Measurements from ENCODE around the gene HOXA11.

The HOXA11 gene

DNA sequence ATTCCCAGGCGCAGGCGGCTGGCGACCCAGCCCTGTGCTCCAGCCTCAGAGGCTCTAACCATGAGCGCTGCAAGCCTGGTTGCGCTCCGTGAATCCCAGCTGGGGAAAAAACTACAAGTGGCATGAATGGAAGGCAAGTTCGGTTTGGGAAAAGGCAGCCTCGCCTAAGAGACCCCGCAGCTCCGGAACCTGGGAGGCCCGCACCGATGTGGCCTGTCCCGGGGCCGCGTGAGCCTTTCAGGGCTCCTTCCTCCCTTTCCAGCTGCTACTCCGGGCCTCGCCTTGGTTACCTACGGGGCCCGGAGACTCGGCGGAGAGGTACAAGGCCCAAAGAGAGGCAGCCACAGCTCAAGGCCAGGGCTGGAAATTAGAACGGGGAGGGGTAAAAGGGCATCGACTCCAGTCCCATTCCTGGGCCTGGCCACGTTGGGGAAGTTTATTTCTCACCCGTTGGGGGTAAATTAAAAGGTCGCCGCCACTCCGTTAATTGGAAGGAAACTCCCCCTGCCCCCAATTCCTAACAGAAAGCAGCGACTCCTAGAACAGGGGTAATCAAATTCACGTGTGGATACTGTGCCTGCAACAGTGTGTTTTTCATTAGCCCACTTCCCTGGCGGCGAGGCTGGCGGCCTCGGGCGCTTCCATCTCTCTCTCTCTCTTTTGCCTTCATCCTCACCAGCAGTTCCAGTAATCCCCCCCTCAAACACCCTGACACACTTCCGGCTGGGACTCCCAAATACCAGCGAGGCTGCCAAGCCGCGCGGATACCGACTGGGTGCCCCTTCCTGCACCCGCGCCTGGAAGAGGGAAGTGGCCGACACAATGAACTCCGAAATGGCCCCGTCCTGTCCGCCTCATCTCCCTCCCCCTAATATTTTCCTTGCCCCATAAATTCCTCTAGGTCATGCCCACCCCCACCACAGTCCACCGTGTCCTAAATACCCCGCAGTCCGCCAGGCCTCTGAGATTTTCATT is 18.2 kb downstream of the HOXA11 start:
- TF ChIP-seq, protein P1, sequence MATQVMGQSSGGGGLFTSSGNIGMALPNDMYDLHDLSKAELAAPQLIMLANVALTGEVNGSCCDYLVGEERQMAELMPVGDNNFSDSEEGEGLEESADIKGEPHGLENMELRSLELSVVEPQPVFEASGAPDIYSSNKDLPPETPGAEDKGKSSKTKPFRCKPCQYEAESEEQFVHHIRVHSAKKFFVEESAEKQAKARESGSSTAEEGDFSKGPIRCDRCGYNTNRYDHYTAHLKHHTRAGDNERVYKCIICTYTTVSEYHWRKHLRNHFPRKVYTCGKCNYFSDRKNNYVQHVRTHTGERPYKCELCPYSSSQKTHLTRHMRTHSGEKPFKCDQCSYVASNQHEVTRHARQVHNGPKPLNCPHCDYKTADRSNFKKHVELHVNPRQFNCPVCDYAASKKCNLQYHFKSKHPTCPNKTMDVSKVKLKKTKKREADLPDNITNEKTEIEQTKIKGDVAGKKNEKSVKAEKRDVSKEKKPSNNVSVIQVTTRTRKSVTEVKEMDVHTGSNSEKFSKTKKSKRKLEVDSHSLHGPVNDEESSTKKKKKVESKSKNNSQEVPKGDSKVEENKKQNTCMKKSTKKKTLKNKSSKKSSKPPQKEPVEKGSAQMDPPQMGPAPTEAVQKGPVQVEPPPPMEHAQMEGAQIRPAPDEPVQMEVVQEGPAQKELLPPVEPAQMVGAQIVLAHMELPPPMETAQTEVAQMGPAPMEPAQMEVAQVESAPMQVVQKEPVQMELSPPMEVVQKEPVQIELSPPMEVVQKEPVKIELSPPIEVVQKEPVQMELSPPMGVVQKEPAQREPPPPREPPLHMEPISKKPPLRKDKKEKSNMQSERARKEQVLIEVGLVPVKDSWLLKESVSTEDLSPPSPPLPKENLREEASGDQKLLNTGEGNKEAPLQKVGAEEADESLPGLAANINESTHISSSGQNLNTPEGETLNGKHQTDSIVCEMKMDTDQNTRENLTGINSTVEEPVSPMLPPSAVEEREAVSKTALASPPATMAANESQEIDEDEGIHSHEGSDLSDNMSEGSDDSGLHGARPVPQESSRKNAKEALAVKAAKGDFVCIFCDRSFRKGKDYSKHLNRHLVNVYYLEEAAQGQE (IDR thresholded peaks at IDR 0.05; ENCODE audit: insufficient read depth in 1 of 2, low read depth in 2 of 2, low read length in 2 of 2) = no peak
- no peak for TF ChIP-seq SIN3A (IDR thresholded peaks at IDR 0.05; ENCODE audit: borderline replicate concordance, insufficient read depth, low read length)
- no peak for TF ChIP-seq FOXP2 (optimal IDR thresholded peaks at IDR 0.05; ENCODE audit: borderline replicate concordance, extremely low read depth, extremely low read length, insufficient read depth)
- no peak for TF ChIP-seq POLR2AphosphoS5 (IDR thresholded peaks at IDR 0.05; ENCODE audit: low read depth, low read length)
- TF ChIP-seq TAF1 (IDR thresholded peaks at IDR 0.05; ENCODE audit: borderline replicate concordance, insufficient read depth, low read length) = no peak

DNA sequence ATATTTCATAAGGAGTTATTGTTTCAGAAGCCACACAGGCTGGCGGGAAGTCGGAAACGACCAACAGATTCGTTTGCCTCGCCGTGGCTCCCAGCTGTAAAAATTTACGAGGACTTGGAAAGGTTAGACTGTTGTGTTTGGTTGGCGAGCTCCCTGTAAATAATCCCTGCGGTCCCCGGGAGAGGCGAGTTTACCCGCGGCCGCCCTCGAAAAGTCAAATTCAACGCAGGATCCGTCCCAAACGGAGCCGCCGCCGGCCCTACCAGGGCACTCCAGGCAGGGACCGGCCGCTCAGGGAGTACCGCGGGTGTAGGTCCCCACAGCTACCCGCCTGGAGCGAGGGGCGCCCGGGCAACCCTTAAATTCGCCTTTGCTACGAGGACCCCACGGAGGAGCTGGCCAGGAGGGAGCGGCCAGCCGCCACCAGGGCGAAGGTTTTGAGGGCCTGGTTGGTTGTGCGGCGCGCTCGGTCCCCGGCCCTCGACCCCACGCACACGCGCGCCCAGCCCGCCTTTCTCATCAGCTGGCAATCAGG is 19.0 kb downstream of the HOXA11 start:
- TF ChIP-seq FOXP2 (optimal IDR thresholded peaks at IDR 0.05; ENCODE audit: borderline replicate concordance, extremely low read depth, extremely low read length, insufficient read depth) (no peak), SIN3A (IDR thresholded peaks at IDR 0.05; ENCODE audit: borderline replicate concordance, insufficient read depth, low read length) (no peak), POLR2AphosphoS5 (IDR thresholded peaks at IDR 0.05; ENCODE audit: low read depth, low read length) (no peak), TAF1 (IDR thresholded peaks at IDR 0.05; ENCODE audit: borderline replicate concordance, insufficient read depth, low read length) (no peak)
- TF ChIP-seq, protein P1 (IDR thresholded peaks at IDR 0.05; ENCODE audit: insufficient read depth in 1 of 2, low read depth in 2 of 2, low read length in 2 of 2) = no peak

DNA sequence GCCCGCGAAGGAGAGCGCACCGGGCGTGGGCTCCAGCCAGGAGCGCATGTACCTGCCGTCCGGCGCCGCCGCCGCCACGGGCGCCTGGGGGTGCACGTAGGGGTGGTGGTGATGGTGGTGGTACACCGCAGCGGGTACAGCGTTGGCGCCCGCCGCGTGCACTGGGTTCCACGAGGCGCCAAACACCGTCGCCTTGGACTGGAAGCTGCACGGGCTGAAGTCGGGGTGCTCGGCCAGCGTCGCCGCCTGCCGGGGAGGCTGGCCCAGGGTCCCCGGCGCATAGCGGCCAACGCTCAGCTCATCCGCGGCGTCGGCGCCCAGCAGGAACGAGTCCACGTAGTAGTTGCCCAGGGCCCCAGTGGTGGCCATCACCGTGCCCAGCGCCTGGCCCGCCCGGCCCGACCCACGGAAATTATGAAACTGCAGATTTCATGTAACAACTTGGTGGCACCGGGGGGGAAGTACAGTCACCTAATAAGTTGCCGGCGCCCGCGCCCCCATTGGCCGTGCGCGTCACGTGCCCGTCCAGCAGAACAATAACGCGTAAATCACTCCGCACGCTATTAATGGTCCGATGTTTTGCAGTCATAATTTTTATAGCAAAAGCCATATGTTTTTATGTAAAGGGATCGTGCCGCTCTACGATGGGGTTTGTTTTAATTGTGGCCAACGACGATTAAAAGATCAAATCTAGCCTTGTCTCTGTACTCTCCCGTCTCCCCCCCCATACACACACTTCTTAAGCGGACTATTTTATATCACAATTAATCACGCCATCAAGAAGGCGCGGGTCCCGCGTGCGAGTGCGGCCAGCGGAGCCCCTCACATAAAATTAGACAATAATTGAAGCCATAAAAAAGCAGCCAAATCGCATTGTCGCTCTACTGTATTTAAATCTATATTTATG is 19.7 kb downstream of the HOXA11 start, which contains the start of gene HOXA9:
HOXA9 (minus strand) TSS at position 449 of the 907 bp plus-strand sequence; CDS start at position 369, 80 bp downstream.
- TF ChIP-seq POLR2AphosphoS5 (IDR thresholded peaks at IDR 0.05; ENCODE audit: low read depth, low read length) = no peak
- TF ChIP-seq FOXP2 (optimal IDR thresholded peaks at IDR 0.05; ENCODE audit: borderline replicate concordance, extremely low read depth, extremely low read length, insufficient read depth) = no peak
- TF ChIP-seq TAF1 (IDR thresholded peaks at IDR 0.05; ENCODE audit: borderline replicate concordance, insufficient read depth, low read length) = no peak
- TF ChIP-seq, protein P1 (IDR thresholded peaks at IDR 0.05; ENCODE audit: insufficient read depth in 1 of 2, low read depth in 2 of 2, low read length in 2 of 2) = no peak
- no peak for TF ChIP-seq SIN3A (IDR thresholded peaks at IDR 0.05; ENCODE audit: borderline replicate concordance, insufficient read depth, low read length)

DNA sequence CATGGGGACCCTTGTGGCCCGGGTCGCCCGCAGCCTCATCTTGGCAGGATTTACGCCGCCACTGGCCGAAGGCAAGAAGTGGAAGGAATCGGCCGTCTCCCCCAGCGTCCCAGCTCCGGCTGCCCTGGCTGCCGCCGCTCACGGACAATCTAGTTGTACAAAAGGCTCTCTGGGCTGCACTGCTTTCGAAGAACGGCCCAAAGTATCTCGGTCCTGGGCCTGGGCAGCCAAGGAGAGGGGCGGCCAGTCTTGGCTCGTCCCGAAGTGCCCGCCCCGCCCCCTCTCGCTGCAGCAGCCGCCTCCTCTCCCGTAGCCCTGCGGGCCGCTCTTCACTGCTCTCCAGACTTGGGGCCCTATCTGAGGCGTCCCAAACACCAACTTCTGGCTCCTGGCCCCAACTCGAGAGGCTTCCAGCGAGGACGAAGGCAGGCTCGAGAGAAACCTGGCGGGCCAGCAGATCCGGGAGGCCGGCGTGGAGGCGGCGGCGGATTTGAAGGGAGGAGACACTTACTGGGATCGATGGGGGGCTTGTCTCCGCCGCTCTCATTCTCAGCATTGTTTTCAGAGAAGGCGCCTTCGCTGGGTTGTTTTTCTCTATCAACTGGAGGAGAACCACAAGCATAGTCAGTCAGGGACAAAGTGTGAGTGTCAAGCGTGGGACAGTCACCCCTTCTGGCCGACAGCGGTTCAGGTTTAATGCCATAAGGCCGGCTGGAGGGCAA is 20.5 kb downstream of the HOXA11 start:
- TF ChIP-seq FOXP2 (optimal IDR thresholded peaks at IDR 0.05; ENCODE audit: borderline replicate concordance, extremely low read depth, extremely low read length, insufficient read depth) (no peak), TAF1 (IDR thresholded peaks at IDR 0.05; ENCODE audit: borderline replicate concordance, insufficient read depth, low read length) (no peak), SIN3A (IDR thresholded peaks at IDR 0.05; ENCODE audit: borderline replicate concordance, insufficient read depth, low read length) (no peak), POLR2AphosphoS5 (IDR thresholded peaks at IDR 0.05; ENCODE audit: low read depth, low read length) (no peak)
- TF ChIP-seq, protein P1 (IDR thresholded peaks at IDR 0.05; ENCODE audit: insufficient read depth in 1 of 2, low read depth in 2 of 2, low read length in 2 of 2) = no peak

All from PFSK-1 (cell line).